HepG2 (cell line): ENCODE results near the gene CAMKV. TPM values are rescaled to one million over a fixed set of nuclear protein-coding genes. Genes with fewer than 3 reads are reported as not detected.

Experiments
- FOSL2 ChIP-seq: sonication (generic); formaldehyde crosslinking; IDR thresholded peaks from 2 replicates; pipeline ENCODE4 v1.4.0; 2020; ENCODE audit warnings: missing genetic modification reagents
- GATAD1 ChIP-seq: IDR thresholded peaks from 2 replicates; pipeline ENCODE4 v1.6.1; 2016; ENCODE audit warnings: missing genetic modification reagents, missing compliant biosample characterization
- KLF6 ChIP-seq: IDR thresholded peaks from 2 replicates; pipeline ENCODE4 v1.8.0; 2016; ENCODE audit warnings: missing biosample characterization, missing genetic modification reagents
- SNAPC2 ChIP-seq: sonication (generic); formaldehyde crosslinking; IDR thresholded peaks from 2 replicates; pipeline ENCODE4 v1.8.1; 2022; ENCODE audit warnings: mild to moderate bottlenecking, missing genetic modification reagents
- STAG1 ChIP-seq: sonication (generic); formaldehyde crosslinking; IDR thresholded peaks from 2 replicates; pipeline ENCODE4 v1.4.0; 2020; ENCODE audit warnings: missing genetic modification reagents
- XRCC5 ChIP-seq: fragments of 200-400 bp; formaldehyde crosslinking; optimal IDR thresholded peaks from 2 replicates; pipeline ENCODE3; 2017; ENCODE audit warnings: mild to moderate bottlenecking, low read length
- ZNF205 ChIP-seq: IDR thresholded peaks from 2 replicates; pipeline ENCODE4 v1.6.1; 2018; ENCODE audit warnings: missing biosample characterization, missing genetic modification reagents
- ZNF652 ChIP-seq: IDR thresholded peaks from 2 replicates; pipeline ENCODE4 v1.6.1; 2016; ENCODE audit warnings: low read depth, borderline replicate concordance
- polyA plus RNA-seq, 8 experiments: library from polyadenylated mRNA; depleted of rRNA in 3 of 8; stranded (reverse) in 7 of 8; unstranded in 1 of 8; fragments of >200 nt; fragmentation: Illumina TruSeq in 4 of 8; extraction: Trizol in 4 of 8; gene quantifications; 2 replicates each; pipeline versions ENCODE4 v1.2.1 to v1.2.3, GENCODE V29; 2011 to 2016; ENCODE audit warnings: low read depth in 4 of 8, missing spikeins in 1 of 8, mixed read lengths in 1 of 8; ENCODE audit not compliant: insufficient read depth in 1 of 8
- total RNA-seq, 5 experiments: library from RNA; depleted of rRNA; stranded (reverse); fragments of >200 nt; fragmentation: Illumina TruSeq; extraction: Trizol; gene quantifications; 2 replicates each; pipeline ENCODE4 v1.2.3, GENCODE V29; 2016; ENCODE audit warnings: low read depth in 1 of 5
- TF ChIP-seq, protein P1 (sequence below): sonication (generic); formaldehyde crosslinking; IDR thresholded peaks from 2 replicates; pipeline ENCODE4 v1.4.0; 2020; ENCODE audit warnings: mild to moderate bottlenecking, missing genetic modification reagents
- TF ChIP-seq, protein P2 (sequence below): sonication (generic); formaldehyde crosslinking; IDR thresholded peaks from 2 replicates; pipeline ENCODE4 v1.5.0; 2020; ENCODE audit warnings: mild to moderate bottlenecking, missing genetic modification reagents, moderate library complexity
- TF ChIP-seq, protein P3 (sequence below): sonication (generic); formaldehyde crosslinking; IDR thresholded peaks from 2 replicates; pipeline ENCODE4 v1.5.1; 2020; ENCODE audit warnings: missing genetic modification reagents, mild to moderate bottlenecking, borderline replicate concordance
- TF ChIP-seq, protein P4 (sequence below): IDR thresholded peaks from 2 replicates; pipeline ENCODE4 v1.6.1; 2018; ENCODE audit warnings: missing genetic modification reagents, mild to moderate bottlenecking, missing compliant biosample characterization
- TF ChIP-seq, protein P5 (sequence below): sonication (generic); formaldehyde crosslinking; IDR thresholded peaks from 2 replicates; pipeline ENCODE4 v1.8.0; 2022; ENCODE audit warnings: mild to moderate bottlenecking, missing genetic modification reagents, moderate library complexity

The CAMKV gene
- total and polyA plus RNA-seq, 2 of the 13 experiments (the other 11 are each of a cell fraction or from before 2014, with no cell fraction given): 0.13 to 0.15 TPM

DNA sequence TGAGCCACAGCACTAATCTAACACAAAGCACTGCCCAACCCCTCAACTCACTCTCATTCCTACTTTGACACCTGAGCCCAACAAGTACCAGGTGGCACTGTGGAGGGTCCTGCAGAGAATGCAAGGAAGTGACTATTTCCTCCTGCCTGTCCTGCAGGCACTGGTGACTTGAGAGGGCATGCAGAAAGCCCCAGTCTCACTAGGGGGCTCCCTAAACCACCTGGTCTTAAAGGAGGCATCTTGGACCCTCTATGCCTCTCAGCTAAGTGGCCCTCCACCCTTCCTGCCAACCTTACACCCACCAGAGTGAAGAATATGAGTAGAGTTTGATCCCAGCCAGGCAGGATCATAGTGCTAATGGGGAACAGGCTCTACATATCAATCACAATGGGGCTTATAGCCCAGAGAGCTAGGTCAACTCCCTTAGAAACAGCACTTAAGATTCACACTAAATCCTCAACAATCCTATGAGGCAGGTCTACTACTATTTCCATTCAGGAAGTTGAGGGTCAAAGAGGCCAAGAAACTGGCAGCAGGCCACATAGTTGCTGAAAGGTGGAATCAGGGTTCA is 28.5 kb downstream of the CAMKV start (continued):
- TF ChIP-seq, protein P1, sequence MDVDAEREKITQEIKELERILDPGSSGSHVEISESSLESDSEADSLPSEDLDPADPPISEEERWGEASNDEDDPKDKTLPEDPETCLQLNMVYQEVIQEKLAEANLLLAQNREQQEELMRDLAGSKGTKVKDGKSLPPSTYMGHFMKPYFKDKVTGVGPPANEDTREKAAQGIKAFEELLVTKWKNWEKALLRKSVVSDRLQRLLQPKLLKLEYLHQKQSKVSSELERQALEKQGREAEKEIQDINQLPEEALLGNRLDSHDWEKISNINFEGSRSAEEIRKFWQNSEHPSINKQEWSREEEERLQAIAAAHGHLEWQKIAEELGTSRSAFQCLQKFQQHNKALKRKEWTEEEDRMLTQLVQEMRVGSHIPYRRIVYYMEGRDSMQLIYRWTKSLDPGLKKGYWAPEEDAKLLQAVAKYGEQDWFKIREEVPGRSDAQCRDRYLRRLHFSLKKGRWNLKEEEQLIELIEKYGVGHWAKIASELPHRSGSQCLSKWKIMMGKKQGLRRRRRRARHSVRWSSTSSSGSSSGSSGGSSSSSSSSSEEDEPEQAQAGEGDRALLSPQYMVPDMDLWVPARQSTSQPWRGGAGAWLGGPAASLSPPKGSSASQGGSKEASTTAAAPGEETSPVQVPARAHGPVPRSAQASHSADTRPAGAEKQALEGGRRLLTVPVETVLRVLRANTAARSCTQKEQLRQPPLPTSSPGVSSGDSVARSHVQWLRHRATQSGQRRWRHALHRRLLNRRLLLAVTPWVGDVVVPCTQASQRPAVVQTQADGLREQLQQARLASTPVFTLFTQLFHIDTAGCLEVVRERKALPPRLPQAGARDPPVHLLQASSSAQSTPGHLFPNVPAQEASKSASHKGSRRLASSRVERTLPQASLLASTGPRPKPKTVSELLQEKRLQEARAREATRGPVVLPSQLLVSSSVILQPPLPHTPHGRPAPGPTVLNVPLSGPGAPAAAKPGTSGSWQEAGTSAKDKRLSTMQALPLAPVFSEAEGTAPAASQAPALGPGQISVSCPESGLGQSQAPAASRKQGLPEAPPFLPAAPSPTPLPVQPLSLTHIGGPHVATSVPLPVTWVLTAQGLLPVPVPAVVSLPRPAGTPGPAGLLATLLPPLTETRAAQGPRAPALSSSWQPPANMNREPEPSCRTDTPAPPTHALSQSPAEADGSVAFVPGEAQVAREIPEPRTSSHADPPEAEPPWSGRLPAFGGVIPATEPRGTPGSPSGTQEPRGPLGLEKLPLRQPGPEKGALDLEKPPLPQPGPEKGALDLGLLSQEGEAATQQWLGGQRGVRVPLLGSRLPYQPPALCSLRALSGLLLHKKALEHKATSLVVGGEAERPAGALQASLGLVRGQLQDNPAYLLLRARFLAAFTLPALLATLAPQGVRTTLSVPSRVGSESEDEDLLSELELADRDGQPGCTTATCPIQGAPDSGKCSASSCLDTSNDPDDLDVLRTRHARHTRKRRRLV (CRISPR knock-in tag): no peak
- TF ChIP-seq, protein P2, sequence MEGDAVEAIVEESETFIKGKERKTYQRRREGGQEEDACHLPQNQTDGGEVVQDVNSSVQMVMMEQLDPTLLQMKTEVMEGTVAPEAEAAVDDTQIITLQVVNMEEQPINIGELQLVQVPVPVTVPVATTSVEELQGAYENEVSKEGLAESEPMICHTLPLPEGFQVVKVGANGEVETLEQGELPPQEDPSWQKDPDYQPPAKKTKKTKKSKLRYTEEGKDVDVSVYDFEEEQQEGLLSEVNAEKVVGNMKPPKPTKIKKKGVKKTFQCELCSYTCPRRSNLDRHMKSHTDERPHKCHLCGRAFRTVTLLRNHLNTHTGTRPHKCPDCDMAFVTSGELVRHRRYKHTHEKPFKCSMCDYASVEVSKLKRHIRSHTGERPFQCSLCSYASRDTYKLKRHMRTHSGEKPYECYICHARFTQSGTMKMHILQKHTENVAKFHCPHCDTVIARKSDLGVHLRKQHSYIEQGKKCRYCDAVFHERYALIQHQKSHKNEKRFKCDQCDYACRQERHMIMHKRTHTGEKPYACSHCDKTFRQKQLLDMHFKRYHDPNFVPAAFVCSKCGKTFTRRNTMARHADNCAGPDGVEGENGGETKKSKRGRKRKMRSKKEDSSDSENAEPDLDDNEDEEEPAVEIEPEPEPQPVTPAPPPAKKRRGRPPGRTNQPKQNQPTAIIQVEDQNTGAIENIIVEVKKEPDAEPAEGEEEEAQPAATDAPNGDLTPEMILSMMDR: peak; percentile 78
- TF ChIP-seq KLF6: no peak
- TF ChIP-seq, protein P3, sequence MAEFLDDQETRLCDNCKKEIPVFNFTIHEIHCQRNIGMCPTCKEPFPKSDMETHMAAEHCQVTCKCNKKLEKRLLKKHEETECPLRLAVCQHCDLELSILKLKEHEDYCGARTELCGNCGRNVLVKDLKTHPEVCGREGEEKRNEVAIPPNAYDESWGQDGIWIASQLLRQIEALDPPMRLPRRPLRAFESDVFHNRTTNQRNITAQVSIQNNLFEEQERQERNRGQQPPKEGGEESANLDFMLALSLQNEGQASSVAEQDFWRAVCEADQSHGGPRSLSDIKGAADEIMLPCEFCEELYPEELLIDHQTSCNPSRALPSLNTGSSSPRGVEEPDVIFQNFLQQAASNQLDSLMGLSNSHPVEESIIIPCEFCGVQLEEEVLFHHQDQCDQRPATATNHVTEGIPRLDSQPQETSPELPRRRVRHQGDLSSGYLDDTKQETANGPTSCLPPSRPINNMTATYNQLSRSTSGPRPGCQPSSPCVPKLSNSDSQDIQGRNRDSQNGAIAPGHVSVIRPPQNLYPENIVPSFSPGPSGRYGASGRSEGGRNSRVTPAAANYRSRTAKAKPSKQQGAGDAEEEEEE (CRISPR knock-in tag): no peak
- TF ChIP-seq, protein P4, sequence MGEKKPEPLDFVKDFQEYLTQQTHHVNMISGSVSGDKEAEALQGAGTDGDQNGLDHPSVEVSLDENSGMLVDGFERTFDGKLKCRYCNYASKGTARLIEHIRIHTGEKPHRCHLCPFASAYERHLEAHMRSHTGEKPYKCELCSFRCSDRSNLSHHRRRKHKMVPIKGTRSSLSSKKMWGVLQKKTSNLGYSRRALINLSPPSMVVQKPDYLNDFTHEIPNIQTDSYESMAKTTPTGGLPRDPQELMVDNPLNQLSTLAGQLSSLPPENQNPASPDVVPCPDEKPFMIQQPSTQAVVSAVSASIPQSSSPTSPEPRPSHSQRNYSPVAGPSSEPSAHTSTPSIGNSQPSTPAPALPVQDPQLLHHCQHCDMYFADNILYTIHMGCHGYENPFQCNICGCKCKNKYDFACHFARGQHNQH (CRISPR knock-in tag): no peak
- TF ChIP-seq STAG1 (CRISPR knock-in tag): peak; percentile 83
- peak; percentile 61 for TF ChIP-seq XRCC5
- TF ChIP-seq SNAPC2 (CRISPR knock-in tag): no peak
- TF ChIP-seq, protein P5, sequence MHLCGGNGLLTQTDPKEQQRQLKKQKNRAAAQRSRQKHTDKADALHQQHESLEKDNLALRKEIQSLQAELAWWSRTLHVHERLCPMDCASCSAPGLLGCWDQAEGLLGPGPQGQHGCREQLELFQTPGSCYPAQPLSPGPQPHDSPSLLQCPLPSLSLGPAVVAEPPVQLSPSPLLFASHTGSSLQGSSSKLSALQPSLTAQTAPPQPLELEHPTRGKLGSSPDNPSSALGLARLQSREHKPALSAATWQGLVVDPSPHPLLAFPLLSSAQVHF (CRISPR knock-in tag): no peak
- peak; percentile 95 for TF ChIP-seq ZNF205 (CRISPR knock-in tag)
- TF ChIP-seq ZNF652 (CRISPR knock-in tag): no peak
- TF ChIP-seq FOSL2 (CRISPR knock-in tag): peak; percentile 15; the same call in 1 of the 2 replicates
- TF ChIP-seq GATAD1 (CRISPR knock-in tag): no peak
- TF ChIP-seq, all 625 proteins: peak for 6
